ENCODE data around the gene GPR17. TPM values are rescaled to one million over a fixed set of nuclear protein-coding genes. Genes with fewer than 3 reads are reported as not detected.

GPR17 gene
- total and polyA plus RNA-seq, 12 donors: 0.11 to 2.0 (median 0.35) TPM; not detected in 8

- H3K36me3 ChIP-seq (replicated peaks in 1 of 2): no peaks in the 10 kb centered on the region
- intact Hi-C loops (cut with DNase I): no loop called here
- H3K27me3 ChIP-seq: no peaks in the 10 kb centered on the region
- DNase-seq: peak in 1 of 7 donors; percentile 45
- TF ChIP-seq POLR2A (IDR thresholded peaks at IDR 0.05) (no peak), CTCF (IDR thresholded peaks at IDR 0.05) (no peak)
- no peak overlapping the region for H3K4me3 ChIP-seq
- H3K9me3 ChIP-seq (replicated peaks in 1 of 3): no peaks in the 10 kb centered on the region
- peaks cover 0 to 5% of the 10 kb centered on the region in 2 donors for H3K4me1 ChIP-seq (replicated peaks in 1 of 2)
- H3K27ac ChIP-seq: no peak overlapping the region
These were observed 37.1 kb downstream of the GPR17 start for GRCh38 chr2:127683056-127683455.

- Histone ChIP-seq H3K4me3 (no peak overlapping the region), H3K9me3 (replicated peaks in 1 of 3) (no peaks in the 10 kb centered on the region), H3K27ac (no peak overlapping the region), H3K4me1 (replicated peaks in 1 of 2) (peaks cover 0 to 5% of the 10 kb centered on the region in 2 donors), H3K27me3 (no peaks in the 10 kb centered on the region), H3K36me3 (replicated peaks in 1 of 2) (no peaks in the 10 kb centered on the region)
- DNase-seq: peak in 1 of 7 donors; percentile 49
- WGBS, 4 donors: 62 to 75% (median 67%) methylated on average over 13 to 15 of the region's 15 CpGs
- TF ChIP-seq CTCF (IDR thresholded peaks at IDR 0.05) (no peak), POLR2A (IDR thresholded peaks at IDR 0.05) (no peak)
- intact Hi-C loops (cut with DNase I): no loop called here
These were observed 37.8 kb downstream of the GPR17 start for GRCh38 chr2:127683757-127684156.

- intact Hi-C loops (cut with DNase I): no loop called here
- no peaks in the 10 kb centered on the region for H3K27me3 ChIP-seq
- no peaks in the 10 kb centered on the region for H3K9me3 ChIP-seq (replicated peaks in 1 of 3)
- H3K36me3 ChIP-seq (replicated peaks in 1 of 2): no peaks in the 10 kb centered on the region
- no peak overlapping the region for H3K27ac ChIP-seq
- peak in 1 of 7 donors; percentile 40 for DNase-seq
- no peak for TF ChIP-seq CTCF (IDR thresholded peaks at IDR 0.05)
- TF ChIP-seq POLR2A (IDR thresholded peaks at IDR 0.05): no peak
- peaks cover 0 to 5% of the 10 kb centered on the region in 2 donors for H3K4me1 ChIP-seq (replicated peaks in 1 of 2)
- WGBS, 4 donors: 79 to 87% (median 85%) methylated on average over 8 of the region's 8 CpGs
- no peak overlapping the region for H3K4me3 ChIP-seq
These were observed 39.6 kb downstream of the GPR17 start for GRCh38 chr2:127685410-127686080.

GRCh38 chr2:127688405-127688804 is 42.5 kb downstream of the GPR17 start:
- Histone ChIP-seq H3K4me3 (no peak overlapping the region), H3K4me1 (replicated peaks in 1 of 2) (no peaks in the 10 kb centered on the region), H3K27me3 (no peaks in the 10 kb centered on the region), H3K9me3 (replicated peaks in 1 of 3) (no peaks in the 10 kb centered on the region), H3K36me3 (replicated peaks in 1 of 2) (no peaks in the 10 kb centered on the region), H3K27ac (no peak overlapping the region)
- WGBS, 4 donors: 60 to 82% (median 71%) methylated on average over 1 of the region's 1 CpG
- intact Hi-C loops (cut with DNase I): no loop called here
- DNase-seq: no peak
- TF ChIP-seq POLR2A (IDR thresholded peaks at IDR 0.05): no peak
- no peak for TF ChIP-seq CTCF (IDR thresholded peaks at IDR 0.05)

Data from adrenal gland (tissue), 12 donors.